Activated CD8-positive, alpha-beta T cell treated with anti-CD3 and anti-CD28 coated beads, Interleukin-2, amount 10 ng/mL, durations not matched to agents 7 days and 5 days (primary cell): Measurements from ENCODE around the gene GPX4. TPM values are rescaled to one million over a fixed set of nuclear protein-coding genes. Genes with fewer than 3 reads are reported as not detected.

Experiments used
- ATAC-seq: fragments of 150-1000 bp; cut with Tn5 transposase; one replicate; pipeline ENCODE4 v1.10.0; 2021; ENCODE audit warnings: moderate library complexity
- CTCF ChIA-PET: fragments of 350-600 bp; sonication (Branson Sonifier 250); formaldehyde crosslinking; loops from one replicate; lab custom pipeline; 2021; ENCODE audit warnings: antibody characterized with exemption; lab: Charles Lee
- POLR2A ChIA-PET: fragments of 350-600 bp; sonication (Branson Sonifier 250); formaldehyde crosslinking; loops from one replicate; lab custom pipeline; 2021; ENCODE audit warnings: antibody characterized with exemption; lab: Charles Lee
- DNase-seq: peaks from one replicate; pipeline ENCODE4 v3.0.0-alpha.2; 2020
- H3K27ac Mint-ChIP-seq: one replicate; pipeline ENCODE4 v1.8.0; 2021; ENCODE audit warnings: mild to moderate bottlenecking, mixed read lengths
- H3K27me3 Mint-ChIP-seq: one replicate; pipeline ENCODE4 v1.8.0; 2021; ENCODE audit warnings: low read depth, mixed read lengths
- H3K36me3 Mint-ChIP-seq: one replicate; pipeline ENCODE4 v1.8.0; 2021; ENCODE audit warnings: low read depth, mixed read lengths
- H3K4me1 Mint-ChIP-seq: one replicate; pipeline ENCODE4 v1.8.0; 2021; ENCODE audit warnings: low read depth, mixed read lengths
- H3K4me3 Mint-ChIP-seq: one replicate; pipeline ENCODE4 v1.8.0; 2021; ENCODE audit warnings: mild to moderate bottlenecking, mixed read lengths
- H3K9me3 Mint-ChIP-seq: one replicate; pipeline ENCODE4 v1.8.0; 2022; ENCODE audit warnings: mixed read lengths; ENCODE audit not compliant: insufficient read depth
- total RNA-seq, 2 experiments: library from RNA; stranded (reverse); gene quantifications; one replicate each; pipeline ENCODE4 v1.2.3, GENCODE V29; 2021

Gene GPX4
- total RNA-seq, 2 experiments from 2014 or later = 174 to 177 TPM

DNA sequence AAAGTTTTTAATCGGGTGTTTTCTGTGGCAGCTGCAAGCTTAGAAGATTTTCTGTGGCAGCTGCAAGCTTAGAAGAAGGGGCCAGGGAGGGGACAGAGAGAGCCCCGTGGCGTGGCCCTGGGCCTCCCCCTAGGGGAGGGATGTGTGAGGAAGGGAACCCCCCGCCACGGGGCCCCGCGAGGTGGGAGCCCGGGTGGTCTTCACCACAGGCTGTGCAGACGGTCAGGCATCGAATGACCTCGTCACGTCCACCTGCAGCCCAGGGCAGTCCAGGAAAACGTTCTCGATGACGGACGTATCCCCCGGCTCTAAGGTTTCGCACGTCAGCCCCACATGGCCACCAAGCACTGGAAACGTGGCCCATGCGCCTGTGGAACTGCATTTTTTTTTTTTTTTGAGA, 17.2 kb upstream of the GPX4 start:
- Mint-ChIP-seq H3K4me1 (peaks cover 77% of the 10 kb centered on the region), H3K27ac (peak overlapping the region; percentile 83), H3K4me3 (peak overlapping the region; percentile 10), H3K27me3 (no peaks in the 10 kb centered on the region), H3K9me3 (no peaks in the 10 kb centered on the region), H3K36me3 (peaks cover 51% of the 10 kb centered on the region)
- POLR2A ChIA-PET = interaction anchor here (0.8 to 7.4 kb wide), 9 partner anchors 8 to 125 kb away, joined by 3 to 103 read pairs (median 4); partner anchors contain the start of genes ARHGAP45, POLR2E and RNU6-2
- CTCF ChIA-PET = interaction anchor here (0.6 to 3.7 kb wide), 6 partner anchors 9 to 117 kb away, joined by 3 to 17 read pairs (median 4); partner anchors contain the start of gene ARHGAP45
- DNase-seq (no peak), ATAC-seq (no peak)

DNA sequence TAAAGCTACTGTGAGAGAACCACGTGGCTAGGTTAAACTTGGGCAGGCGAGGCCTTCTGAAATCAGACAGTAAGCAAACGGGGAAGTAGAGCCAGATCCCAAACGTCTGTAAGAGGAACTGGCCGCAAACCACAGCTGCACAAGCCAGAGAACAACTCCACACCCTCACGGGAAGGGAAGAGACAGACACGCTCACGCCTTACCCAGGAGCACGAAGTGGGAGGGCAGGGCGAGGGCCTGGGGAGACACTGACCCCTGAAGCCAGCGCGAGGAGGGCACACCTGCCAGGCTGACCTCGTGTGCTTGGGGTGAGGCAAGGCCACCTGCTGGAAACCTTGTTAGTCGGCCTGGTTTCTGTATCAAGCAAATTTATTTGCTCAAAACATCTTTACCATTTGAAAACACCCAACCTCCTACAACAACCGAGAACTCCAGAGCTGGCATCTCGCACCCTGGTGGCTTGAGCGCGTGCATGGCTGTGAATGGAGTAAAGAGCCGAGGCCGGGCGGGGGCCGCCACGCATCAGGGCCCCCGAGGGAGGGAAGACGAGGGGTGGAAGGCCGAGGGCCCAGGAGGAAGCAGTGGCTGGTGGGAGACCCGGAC, 15.9 kb upstream of the GPX4 start:
- Mint-ChIP-seq H3K27me3 (no peaks in the 10 kb centered on the region), H3K36me3 (peaks cover 47% of the 10 kb centered on the region), H3K4me3 (peak overlapping the region; percentile 56), H3K27ac (peak overlapping the region; percentile 83), H3K9me3 (no peaks in the 10 kb centered on the region), H3K4me1 (peaks cover 72% of the 10 kb centered on the region)
- POLR2A ChIA-PET = interaction anchor here (0.8 to 7.4 kb wide), 14 partner anchors 10 to 181 kb away, joined by 3 to 103 read pairs (median 5); partner anchors contain the start of genes ABCA7, ARHGAP45 and CIRBP
- DNase-seq = peak; percentile 68
- ATAC-seq = peak; percentile 47
- CTCF ChIA-PET = interaction anchor here (1.0 to 4.3 kb wide), 8 partner anchors 12 to 224 kb away, joined by 3 to 25 read pairs (median 3); partner anchors contain the start of genes ABCA7, ARHGAP45 and RNU6-2

GRCh38 chr19:1088416-1089010, 15.3 kb upstream of the GPX4 start:
- Mint-ChIP-seq H3K9me3 (no peaks in the 10 kb centered on the region), H3K36me3 (peaks cover 52% of the 10 kb centered on the region), H3K4me1 (peaks cover 77% of the 10 kb centered on the region), H3K4me3 (peak overlapping the region; percentile 34), H3K27me3 (no peaks in the 10 kb centered on the region), H3K27ac (peak overlapping the region; percentile 83)
- no peak for DNase-seq
- ChIA-PET POLR2A (interaction anchor here (0.8 to 7.4 kb wide), 15 partner anchors 10 to 181 kb away, joined by 3 to 103 read pairs (median 4); partner anchors contain the start of genes ABCA7, ARHGAP45 and CIRBP), CTCF (interaction anchor here (0.6 to 4.3 kb wide), 10 partner anchors 12 to 122 kb away, joined by 3 to 25 read pairs (median 3); partner anchors contain the start of genes ABCA7, ARHGAP45 and RNU6-2)
- ATAC-seq = peak; percentile 7

- no peak for DNase-seq
- Mint-ChIP-seq H3K27me3 (no peaks in the 10 kb centered on the region), H3K4me1 (peaks cover 77% of the 10 kb centered on the region), H3K4me3 (no peak overlapping the region), H3K27ac (peak overlapping the region; percentile 83), H3K36me3 (peaks cover 50% of the 10 kb centered on the region), H3K9me3 (no peaks in the 10 kb centered on the region)
- POLR2A ChIA-PET = interaction anchor here (0.8 to 7.4 kb wide), 11 partner anchors 10 to 180 kb away, joined by 3 to 103 read pairs (median 6); partner anchors contain the start of genes ABCA7, ARHGAP45 and CIRBP
- ATAC-seq = no peak
- CTCF ChIA-PET = interaction anchor here (0.6 to 4.3 kb wide), 7 partner anchors 13 to 122 kb away, joined by 3 to 25 read pairs (median 3); partner anchors contain the start of gene ARHGAP45
Observed at GRCh38 chr19:1089126-1089771, 14.5 kb upstream of the GPX4 start.

- Mint-ChIP-seq H3K27ac (peak overlapping the region; percentile 83), H3K4me1 (peaks cover 73% of the 10 kb centered on the region), H3K36me3 (peaks cover 44% of the 10 kb centered on the region), H3K27me3 (no peaks in the 10 kb centered on the region), H3K9me3 (no peaks in the 10 kb centered on the region), H3K4me3 (no peak overlapping the region)
- DNase-seq = peak; percentile 82
- CTCF ChIA-PET = interaction anchor here (0.9 to 4.3 kb wide), 4 partner anchors 14 to 70 kb away, joined by 3 to 25 read pairs (median 8); partner anchors contain the start of gene ARHGAP45
- peak; percentile 35 for ATAC-seq
- POLR2A ChIA-PET = interaction anchor here (0.8 to 7.4 kb wide), 9 partner anchors 7 to 179 kb away, joined by 3 to 103 read pairs (median 6); partner anchors contain the start of genes ARHGAP45 and CIRBP
Observed at GRCh38 chr19:1089891-1090290, 13.9 kb upstream of the GPX4 start.

DNA sequence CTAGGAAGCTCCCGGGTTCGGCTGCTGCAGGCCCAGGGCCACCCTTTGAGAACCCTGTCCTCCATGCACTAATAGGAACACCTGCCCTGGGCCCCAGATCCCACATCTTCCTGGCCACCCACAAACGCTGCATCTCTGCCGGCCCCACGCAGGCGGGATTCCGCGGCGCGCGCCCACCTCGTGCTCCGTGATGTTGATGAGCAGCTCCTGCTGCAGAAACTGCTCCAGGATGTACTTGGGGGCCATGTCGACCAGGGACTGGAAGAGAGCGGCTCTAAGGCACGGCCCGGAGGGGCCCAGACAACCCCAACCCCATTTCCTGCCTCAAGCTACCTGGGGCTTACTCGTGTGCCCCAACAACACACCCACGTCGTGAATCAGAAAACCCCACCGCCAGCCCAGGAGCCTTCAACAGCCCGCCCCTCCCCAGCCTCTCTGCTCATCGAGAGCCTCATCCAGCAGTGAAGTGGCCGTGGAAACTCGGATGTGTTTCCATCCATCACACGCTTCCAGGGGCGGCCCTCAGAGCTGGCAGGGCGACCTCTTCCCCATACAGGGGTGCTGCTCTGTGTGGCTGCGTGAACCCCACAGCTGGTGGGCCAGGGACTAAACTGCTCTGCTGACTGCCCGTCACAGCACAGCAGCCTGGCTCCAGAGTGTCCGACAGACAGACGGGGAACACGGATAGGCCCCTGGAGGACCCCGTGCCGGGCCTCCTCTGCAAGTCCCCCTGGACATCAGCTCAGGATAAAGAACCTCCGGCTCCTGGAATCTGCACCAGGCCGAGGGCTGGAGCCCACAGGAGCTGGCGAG, 12.9 kb upstream of the GPX4 start:
- peak overlapping the region; percentile 76 for H3K27ac Mint-ChIP-seq
- POLR2A ChIA-PET = interaction anchor here (0.6 to 7.4 kb wide), 9 partner anchors 8 to 178 kb away, joined by 3 to 103 read pairs (median 5); partner anchors contain the start of genes ABCA7, ARHGAP45 and CIRBP
- peak overlapping the region; percentile 45 for H3K4me3 Mint-ChIP-seq
- H3K9me3 Mint-ChIP-seq = no peaks in the 10 kb centered on the region
- DNase-seq (peak; percentile 67), ATAC-seq (no peak)
- peaks cover 37% of the 10 kb centered on the region for H3K36me3 Mint-ChIP-seq
- H3K4me1 Mint-ChIP-seq = peaks cover 71% of the 10 kb centered on the region
- no peaks in the 10 kb centered on the region for H3K27me3 Mint-ChIP-seq
- CTCF ChIA-PET = interaction anchor here (0.7 to 4.3 kb wide), 5 partner anchors 9 to 175 kb away, joined by 3 to 25 read pairs (median 4); partner anchors contain the start of gene ARHGAP45

- H3K4me3 Mint-ChIP-seq = no peak overlapping the region
- H3K27ac Mint-ChIP-seq = no peak overlapping the region
- ATAC-seq = no peak
- peaks cover 32% of the 10 kb centered on the region for H3K36me3 Mint-ChIP-seq
- no peaks in the 10 kb centered on the region for H3K27me3 Mint-ChIP-seq
- peaks cover 72% of the 10 kb centered on the region for H3K4me1 Mint-ChIP-seq
- DNase-seq = no peak
- CTCF ChIA-PET = interaction anchor here (1.2 to 4.3 kb wide), 2 partner anchors 9 to 15 kb away, joined by 4 to 25 read pairs; no protein-coding TSS in a partner anchor
- POLR2A ChIA-PET = interaction anchor here (0.6 to 7.4 kb wide), 6 partner anchors 10 to 64 kb away, joined by 3 to 103 read pairs (median 5); partner anchors contain the start of genes ABCA7 and ARHGAP45
- no peaks in the 10 kb centered on the region for H3K9me3 Mint-ChIP-seq
Observed at GRCh38 chr19:1091544-1092175, 12.1 kb upstream of the GPX4 start.

DNA sequence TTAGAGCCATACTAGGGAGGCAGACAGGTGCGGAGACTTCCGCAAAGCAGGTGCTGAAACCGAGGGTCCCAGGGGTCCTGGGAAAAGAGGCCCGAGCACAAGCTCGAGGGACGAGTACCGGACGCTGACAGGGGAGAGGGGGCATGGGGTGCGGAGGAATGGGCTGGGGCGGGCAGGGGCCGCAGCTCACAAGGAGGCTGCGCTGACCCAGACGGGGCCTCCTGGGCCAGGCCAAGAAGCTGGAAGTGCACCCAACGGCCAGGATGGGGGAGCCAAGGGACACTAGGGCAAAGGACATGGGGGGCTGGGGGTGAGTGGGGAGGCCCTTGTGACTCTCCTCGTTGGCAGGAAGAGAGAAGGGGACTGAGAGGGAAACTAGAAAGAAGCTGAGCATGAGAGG, 10.5 kb upstream of the GPX4 start:
- Mint-ChIP-seq H3K36me3 (peaks cover 25% of the 10 kb centered on the region), H3K4me1 (peaks cover 63% of the 10 kb centered on the region), H3K27ac (peak overlapping the region; percentile 57), H3K4me3 (peak overlapping the region; percentile 93), H3K9me3 (no peaks in the 10 kb centered on the region), H3K27me3 (no peaks in the 10 kb centered on the region)
- DNase-seq (no peak), ATAC-seq (no peak)
- ChIA-PET POLR2A (interaction anchor here (1.1 to 2.2 kb wide), 4 partner anchors 9 to 16 kb away, joined by 3 to 10 read pairs (median 3); no protein-coding TSS in a partner anchor), CTCF (interaction anchor here (1.0 to 1.7 kb wide), 3 partner anchors 99 to 151 kb away, joined by 3 to 4 read pairs (median 3); no protein-coding TSS in a partner anchor)

DNA sequence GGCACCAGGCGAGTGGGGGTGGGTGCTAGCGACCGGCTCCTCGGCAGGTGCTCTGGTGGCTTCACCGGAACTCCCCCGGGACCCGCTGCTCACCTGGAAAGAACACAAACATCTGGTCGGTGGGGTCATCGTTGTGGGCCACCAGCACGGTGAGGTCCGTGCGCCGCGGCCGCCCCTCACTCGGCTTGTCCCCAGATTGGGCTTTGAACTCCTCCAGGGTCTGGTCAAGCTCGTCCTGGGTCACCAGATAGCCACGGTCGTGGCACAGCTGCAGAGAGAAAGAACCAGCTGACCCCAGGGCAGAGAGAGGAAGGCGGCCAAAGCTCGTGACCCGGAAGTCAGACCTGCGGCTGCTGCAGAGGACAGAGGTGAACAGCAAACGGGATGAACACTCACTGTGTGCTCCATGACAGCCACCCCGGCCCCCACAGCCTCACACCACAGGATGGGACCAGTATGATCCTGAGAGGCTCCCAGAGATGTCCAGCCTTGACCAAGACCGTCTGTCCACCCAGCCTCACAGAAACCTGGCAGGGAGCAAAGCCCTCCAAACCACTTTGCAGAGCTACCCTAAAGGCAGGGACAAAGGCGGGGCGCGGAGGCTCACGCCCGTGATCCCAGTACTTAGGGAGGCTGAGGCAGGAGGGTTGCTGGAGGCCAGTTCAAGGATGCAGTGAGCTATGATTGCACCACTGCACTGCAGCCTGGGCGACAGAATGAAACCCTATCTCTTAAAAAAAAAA, 9.8 kb upstream of the GPX4 start:
- no peaks in the 10 kb centered on the region for H3K9me3 Mint-ChIP-seq
- no peak for ATAC-seq
- peaks cover 62% of the 10 kb centered on the region for H3K4me1 Mint-ChIP-seq
- ChIA-PET CTCF (interaction anchor here (1.0 to 1.7 kb wide), 4 partner anchors 99 to 230 kb away, joined by 3 to 4 read pairs (median 3); no protein-coding TSS in a partner anchor), POLR2A (interaction anchor here (0.8 to 2.2 kb wide), 8 partner anchors 9 to 67 kb away, joined by 3 to 10 read pairs (median 3); partner anchors contain the start of genes ARHGAP45, CNN2 and GPX4)
- no peaks in the 10 kb centered on the region for H3K27me3 Mint-ChIP-seq
- H3K27ac Mint-ChIP-seq = peak overlapping the region; percentile 86
- peak overlapping the region; percentile 93 for H3K4me3 Mint-ChIP-seq
- no peak for DNase-seq
- peaks cover 21% of the 10 kb centered on the region for H3K36me3 Mint-ChIP-seq
